ENCODE results near the gene RALGDS.
A peak's percentile ranks its signal among the peaks of the same experiment; 100 is the strongest.

The RALGDS gene

DNA sequence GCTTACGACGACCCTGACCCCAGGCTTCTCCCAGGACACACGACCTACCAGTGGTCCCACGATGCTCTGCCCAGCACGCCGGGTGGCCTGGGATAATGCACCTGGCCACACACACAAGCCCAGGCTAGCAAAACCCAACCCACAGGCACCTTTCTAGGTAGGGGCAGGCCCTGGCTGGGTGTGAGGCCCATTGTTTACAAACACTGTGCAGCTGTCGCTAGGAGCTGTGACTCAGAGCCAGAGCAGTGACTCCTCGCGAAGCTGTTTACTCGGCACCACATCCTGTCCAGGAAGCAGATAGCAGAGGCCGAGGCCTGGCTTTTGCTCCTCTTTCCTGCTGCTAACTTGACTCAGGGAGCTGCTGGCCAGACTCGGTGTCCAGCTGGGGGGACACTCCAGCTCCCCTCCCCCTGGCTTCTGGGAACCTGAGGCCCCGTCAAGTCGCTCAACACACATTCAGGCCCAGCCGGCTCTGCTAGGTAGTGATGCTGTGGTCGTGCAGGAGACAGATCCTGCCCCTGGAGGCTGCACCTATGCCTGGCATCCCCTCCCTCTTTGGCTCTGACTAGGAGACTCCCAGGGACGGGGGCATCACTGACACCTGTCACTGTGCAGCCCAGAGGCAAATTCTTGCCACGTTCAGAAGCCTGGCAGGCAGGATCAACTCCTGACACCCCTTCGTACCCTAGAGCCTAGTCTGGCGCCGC is 12.8 kb upstream of the RALGDS start:
- DNase-seq, result peak; percentile 97

DNA sequence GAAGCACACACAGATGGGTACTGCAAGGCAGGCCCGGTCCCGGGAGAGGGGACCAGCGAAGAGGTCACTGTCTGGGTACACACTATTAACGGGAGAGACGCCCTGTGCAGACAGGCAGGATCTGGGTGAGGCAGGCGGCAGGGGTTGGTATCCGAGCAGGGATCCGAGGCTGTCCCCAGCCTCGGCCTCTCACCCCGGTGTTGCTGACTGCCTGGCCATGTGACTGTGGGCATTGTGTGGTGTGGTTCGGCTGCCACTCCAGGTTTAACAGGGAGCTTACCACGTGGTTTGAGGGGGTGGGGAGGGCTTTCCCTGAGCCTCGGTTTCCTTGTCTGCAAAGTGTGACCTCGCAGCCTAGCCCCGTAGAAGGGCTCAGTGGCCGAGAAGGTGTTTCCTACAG is 11.1 kb upstream of the RALGDS start:
- DNase-seq, result peak; percentile 92

DNA sequence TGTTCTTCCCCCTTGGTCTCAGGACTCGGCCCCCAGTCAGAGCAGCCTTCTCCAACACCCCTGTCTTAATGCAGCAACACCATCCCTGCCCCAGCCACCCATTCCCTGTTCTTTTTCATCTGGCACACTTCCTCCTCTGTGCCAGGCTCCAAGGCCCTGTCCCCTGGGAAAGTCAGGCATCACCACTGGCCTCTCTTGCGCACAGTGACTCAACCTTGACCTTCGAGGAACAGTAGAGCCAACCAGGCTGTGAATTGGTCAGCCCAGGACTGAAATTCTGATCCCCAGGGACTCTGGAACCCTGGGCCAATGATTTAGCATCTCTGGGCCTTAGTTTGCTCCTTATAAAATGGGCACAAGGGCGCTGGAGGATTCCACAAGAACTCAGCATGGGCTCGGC is 10.5 kb upstream of the RALGDS start:
- DNase-seq, result no peak

- DNase-seq, result peak; percentile 28
Observed at GRCh38 chr9:133130685-133131244, 9.7 kb upstream of the RALGDS start.

GRCh38 chr9:133129001-133129795 is 8.2 kb upstream of the RALGDS start:
- DNase-seq, result peak; percentile 63

GRCh38 chr9:133128152-133128551 is 7.1 kb upstream of the RALGDS start:
- DNase-seq, result no peak

GRCh38 chr9:133127340-133127981 is 6.4 kb upstream of the RALGDS start:
- DNase-seq, result no peak

DNA sequence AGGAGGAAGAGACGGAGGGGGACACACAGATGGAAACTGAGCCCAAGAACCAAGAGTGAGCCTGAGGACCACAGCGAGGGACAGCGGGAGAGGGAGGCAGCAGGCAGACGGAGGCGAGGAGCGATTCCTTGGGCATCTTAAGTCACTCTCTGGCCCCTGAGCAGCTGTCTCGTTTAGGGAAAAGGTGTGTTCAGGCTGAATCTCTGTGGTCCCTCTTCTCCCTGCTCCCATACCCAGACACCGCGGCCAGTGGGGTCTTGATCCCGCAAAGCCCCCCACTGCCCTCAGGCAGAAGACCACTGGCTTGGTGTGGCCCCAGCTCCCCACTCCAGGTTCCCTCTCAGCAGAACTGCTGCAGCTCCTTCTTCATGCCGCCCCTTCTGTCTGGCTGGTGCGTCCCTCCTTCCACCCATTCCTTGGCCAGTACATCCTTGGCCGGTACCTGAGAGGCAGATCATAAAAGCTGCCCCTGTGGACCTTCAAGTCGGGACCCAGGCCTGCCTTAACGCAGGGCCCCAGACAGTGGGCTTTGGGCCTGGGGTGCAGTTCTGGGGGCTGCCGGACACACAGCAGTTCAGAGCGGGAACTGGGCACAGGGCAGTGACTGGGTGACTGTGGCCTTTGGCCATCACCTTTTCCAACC is 5.8 kb upstream of the RALGDS start:
- no peak for DNase-seq

- DNase-seq, result no peak
Observed at GRCh38 chr9:133125941-133126696, 5.1 kb upstream of the RALGDS start.

- DNase-seq, result no peak
Observed at GRCh38 chr9:133124907-133125275, 3.9 kb upstream of the RALGDS start.

GRCh38 chr9:133124123-133124906 is 3.3 kb upstream of the RALGDS start:
- no peak for DNase-seq

DNA sequence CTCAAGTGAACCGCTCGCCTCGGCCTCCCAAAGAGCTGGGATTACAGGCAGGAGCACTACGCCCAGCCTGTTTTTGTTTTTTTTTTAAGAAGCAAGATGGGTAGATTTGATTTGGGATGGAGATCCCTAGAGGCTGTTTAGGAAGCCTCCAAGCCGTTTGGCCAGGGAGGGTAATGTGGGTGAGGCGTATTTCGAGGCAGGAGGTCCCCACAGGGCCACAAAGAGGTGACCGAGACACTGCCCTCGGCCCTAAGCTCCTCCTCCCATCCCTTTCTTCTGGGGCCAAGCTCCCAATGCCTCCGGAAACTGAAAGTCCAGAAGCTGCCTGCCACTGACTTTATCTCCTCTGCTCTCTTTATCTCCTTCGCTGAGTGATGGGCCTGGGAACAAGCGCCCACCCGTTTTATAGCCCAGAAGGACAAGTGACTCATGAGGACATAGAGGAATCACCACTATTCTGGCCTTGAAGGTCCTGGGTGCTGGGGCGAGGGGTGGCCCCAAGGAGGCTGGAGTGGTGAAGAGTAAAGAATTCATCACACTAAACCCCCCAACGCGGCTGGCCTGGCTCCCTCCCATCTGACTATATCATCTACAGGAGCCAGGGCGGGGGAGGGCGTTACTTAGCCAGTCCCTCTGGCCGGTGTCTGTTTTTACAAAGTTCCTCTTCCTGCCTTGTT is 2.0 kb upstream of the RALGDS start:
- DNase-seq, result no peak

DNA sequence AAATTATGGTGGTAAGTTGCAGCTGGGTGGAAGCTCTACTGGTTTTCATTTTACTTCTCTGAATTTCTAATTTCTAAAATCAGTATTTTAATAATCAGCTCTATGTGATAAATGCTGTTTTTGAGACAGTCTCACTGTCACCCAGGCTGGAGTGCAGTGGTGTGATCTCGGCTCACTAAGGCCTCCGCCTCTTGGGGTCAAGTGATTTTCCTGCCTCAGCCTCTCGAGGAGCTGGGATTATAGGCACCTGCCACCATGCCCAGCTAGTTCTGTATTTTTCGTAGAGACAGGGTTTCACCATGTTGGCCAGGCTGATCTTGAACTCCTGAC is 1.5 kb upstream of the RALGDS start:
- no peak for DNase-seq

GRCh38 chr9:133121915-133122550 is 993 bp upstream of the RALGDS start:
- DNase-seq, result no peak

GRCh38 chr9:133120501-133121197 is 391 bp downstream of the RALGDS start:
- peak; percentile 76 for DNase-seq

GRCh38 chr9:133119846-133120500 is 1.1 kb downstream of the RALGDS start:
- peak; percentile 78 for DNase-seq

DNA sequence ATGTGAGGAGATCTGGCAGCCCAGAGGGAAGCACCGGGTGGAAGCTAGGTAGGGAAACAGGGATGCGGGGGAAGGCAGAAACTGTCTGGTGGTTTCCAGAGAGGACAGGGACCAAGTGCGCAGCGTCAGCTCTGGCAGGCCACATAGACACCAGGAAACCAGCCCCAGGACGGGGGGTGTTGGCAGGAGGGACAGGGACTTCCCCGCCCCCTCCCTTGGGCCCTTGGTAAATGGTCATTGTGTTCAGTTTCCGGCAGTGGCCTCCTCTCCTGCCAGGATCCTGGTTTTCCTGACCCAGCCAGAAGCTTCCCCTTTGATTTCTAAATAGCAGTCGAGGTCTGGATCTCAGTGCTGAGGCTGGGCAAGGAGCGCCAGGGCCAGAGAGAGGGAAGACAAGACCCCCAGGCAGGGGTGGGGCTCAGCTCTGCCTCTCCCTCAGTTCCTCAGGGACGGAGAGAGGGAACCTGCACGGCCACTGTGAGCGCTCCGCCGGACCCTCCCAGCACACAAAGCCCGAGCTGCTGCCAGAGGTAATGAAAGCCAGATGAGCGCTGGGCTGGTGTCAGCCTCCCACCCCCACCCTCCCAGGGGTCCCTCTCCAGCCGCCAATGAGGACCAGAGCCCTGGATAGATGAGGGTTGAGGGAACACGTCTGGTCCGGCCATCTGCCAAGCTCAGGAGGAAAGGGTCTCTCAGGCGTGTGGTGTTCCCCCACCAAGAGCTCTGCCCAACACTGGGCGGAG is 1.8 kb downstream of the RALGDS start:
- peak; percentile 79 for DNase-seq

- no peak for DNase-seq
Observed at GRCh38 chr9:133118568-133118967, 2.5 kb downstream of the RALGDS start.

DNA sequence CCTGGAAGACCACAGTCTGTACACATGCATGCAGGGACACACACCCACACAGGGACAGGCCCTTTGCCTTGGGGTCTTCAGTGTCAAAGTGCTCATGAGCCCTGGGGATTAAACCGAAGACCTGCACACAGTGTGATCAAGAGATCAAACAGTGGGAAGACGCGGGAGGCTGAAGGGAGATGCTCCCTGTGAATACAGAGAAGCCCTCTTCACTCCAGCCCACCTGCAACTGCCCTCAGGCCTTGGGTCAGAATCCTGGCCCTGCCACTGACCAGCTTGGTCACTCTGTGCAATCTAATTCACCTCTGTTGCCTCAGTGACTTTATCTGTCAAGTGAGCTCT is 2.9 kb downstream of the RALGDS start:
- DNase-seq, result no peak

Data from NCI-H69 (cell line).